SK-N-SH treated with all-trans-retinoic acid at 6 μM for 48 hours (cell line): Measurements from ENCODE around the gene PAX3.

Experiments used
- ARNTL ChIP-seq: fragments of 450-650 bp; formaldehyde crosslinking; IDR thresholded peaks from 2 replicates; pipeline ENCODE4 v1.5.0; 2020; ENCODE audit warnings: low read depth, mild to moderate bottlenecking, moderate library complexity, borderline replicate concordance
- CSDC2 ChIP-seq: fragments of 250-450 bp; sonication (Bioruptor Pico); IDR thresholded peaks from 2 replicates; pipeline ENCODE4 v1.5.0; 2020; ENCODE audit warnings: mild to moderate bottlenecking, moderate library complexity
- RARB ChIP-seq: fragments of 250-450 bp; sonication (Bioruptor Pico); IDR thresholded peaks from 2 replicates; pipeline ENCODE4 v1.8.0; 2021; ENCODE audit warnings: mild to moderate bottlenecking, moderate library complexity
- ZFP30 ChIP-seq: fragments of 450-650 bp; formaldehyde crosslinking; IDR thresholded peaks from 2 replicates; pipeline ENCODE4 v1.5.0; 2022; ENCODE audit warnings: mild to moderate bottlenecking, moderate library complexity

DNA sequence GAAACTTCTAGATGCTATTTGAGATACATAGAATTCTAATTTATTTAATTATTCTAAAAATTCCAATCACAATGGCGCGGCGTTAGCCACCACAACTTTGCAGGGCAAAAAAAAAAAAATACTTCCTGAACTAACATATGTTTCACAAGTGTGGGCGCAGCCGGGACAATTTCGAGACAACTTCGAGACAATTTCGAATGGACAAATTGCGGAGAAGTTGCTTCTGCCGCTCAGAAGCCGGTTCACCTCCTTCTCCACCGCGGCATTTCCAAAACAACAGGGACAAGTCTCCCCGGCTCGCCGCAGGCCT is 842 bp downstream of the PAX3 start:
- TF ChIP-seq RARB (CRISPR knock-in tag) (no peak), ARNTL (CRISPR knock-in tag) (no peak), CSDC2 (no peak), ZFP30 (CRISPR knock-in tag) (no peak)
